H1 (cell line): ENCODE results near the gene LDB1. TPM values are rescaled to one million over a fixed set of nuclear protein-coding genes. Genes with fewer than 3 reads are reported as not detected.

Experiments used
- ZNF274 ChIP-seq: IDR thresholded peaks from 2 replicates; pipeline ENCODE4 v1.7.0; 2012; ENCODE audit warnings: low read length, borderline replicate concordance; ENCODE audit errors: extremely low read depth
- polyA plus RNA-seq, 7 experiments: library from polyadenylated mRNA; depleted of rRNA in 3 of 7; stranded (reverse) in 5 of 7; unstranded in 2 of 7; fragments of >200 nt in 5 of 7; fragments of 200-250 nt in 2 of 7; gene quantifications; 1 replicate in 5 of 7; 2 replicates in 1 of 7; 4 replicates in 1 of 7; pipeline versions ENCODE4 v1.2.1 to v1.2.3, GENCODE V29; 2011 to 2013; ENCODE audit warnings: missing spikeins in 2 of 7, mixed read lengths in 2 of 7
- total RNA-seq: library from RNA; stranded (reverse); fragmentation: NEBNext Ultra II Directional; extraction: Animal tissue kit (Norgen Biotek cat#: 25700); gene quantifications from 2 replicates; pipeline ENCODE4 v1.2.1, GENCODE V29; 2021

LDB1 gene
- total and polyA plus RNA-seq, 2 of the 8 experiments (the other 6 are each of a cell fraction or from before 2014, with no cell fraction given) = 88.4 to 138 TPM

DNA sequence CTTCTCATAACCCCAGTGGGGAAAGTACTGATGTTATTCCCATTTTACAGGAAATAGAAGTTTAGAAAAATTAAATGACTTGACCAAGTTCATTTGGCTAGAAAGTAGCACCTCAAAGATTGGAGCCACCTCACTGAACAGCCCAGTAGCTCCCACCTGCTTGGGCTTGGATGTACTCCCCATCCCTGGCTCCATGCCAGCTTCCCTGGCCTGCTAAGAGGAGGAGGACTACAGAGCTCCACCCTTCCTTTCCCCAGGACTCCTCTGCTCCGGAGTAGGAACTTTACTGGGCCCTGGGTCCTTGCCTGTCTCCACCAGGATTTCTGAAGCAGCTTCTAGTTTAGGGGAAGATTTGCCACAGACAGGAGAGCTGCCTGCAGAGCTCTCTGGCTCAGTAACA lies 52.0 kb downstream of the LDB1 start (continued):
- TF ChIP-seq ZNF274 = no peak
